Stimulated activated CD4-positive, alpha-beta T cell treated with anti-CD3 and anti-CD28 coated beads, Interleukin-4, amount 100 ng/mL, for 1 hour (primary cell): Measurements from ENCODE around the gene SPSB3.

ENCODE experiments used
- DNase-seq: peaks from one replicate; pipeline ENCODE4 v3.0.0-alpha.2; 2020

SPSB3 gene

DNA sequence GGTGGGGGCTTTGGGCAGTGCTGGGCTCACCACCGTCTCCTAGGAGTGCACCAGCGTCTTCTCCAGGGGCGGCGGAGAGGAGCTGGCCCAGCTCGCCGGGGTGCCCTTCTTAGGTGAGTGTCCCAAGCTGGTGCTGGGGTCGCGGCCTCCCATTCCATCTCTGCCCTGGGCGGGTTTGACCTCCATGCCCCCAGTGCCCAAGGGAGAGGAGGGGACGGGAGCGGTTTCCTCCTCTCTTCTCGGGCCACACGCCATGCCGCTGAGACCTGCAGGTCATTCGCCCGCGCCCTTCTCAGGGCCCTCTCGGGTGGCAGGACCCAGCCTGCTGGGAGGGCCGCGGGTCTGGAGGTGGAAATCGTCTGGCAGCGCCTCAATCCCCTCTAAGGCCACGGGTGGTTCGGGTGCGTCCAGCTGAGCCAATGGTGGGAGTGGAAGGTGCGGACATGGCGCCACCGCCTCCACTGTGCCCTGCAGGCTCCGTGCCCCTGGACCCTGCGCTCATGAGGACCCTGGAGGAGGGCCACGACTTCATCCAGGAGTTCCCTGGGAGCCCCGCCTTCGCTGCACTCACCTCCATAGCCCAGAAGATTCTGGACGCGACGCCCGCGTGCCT, 5.8 kb upstream of the SPSB3 start:
- DNase-seq, result peak; percentile 1

DNA sequence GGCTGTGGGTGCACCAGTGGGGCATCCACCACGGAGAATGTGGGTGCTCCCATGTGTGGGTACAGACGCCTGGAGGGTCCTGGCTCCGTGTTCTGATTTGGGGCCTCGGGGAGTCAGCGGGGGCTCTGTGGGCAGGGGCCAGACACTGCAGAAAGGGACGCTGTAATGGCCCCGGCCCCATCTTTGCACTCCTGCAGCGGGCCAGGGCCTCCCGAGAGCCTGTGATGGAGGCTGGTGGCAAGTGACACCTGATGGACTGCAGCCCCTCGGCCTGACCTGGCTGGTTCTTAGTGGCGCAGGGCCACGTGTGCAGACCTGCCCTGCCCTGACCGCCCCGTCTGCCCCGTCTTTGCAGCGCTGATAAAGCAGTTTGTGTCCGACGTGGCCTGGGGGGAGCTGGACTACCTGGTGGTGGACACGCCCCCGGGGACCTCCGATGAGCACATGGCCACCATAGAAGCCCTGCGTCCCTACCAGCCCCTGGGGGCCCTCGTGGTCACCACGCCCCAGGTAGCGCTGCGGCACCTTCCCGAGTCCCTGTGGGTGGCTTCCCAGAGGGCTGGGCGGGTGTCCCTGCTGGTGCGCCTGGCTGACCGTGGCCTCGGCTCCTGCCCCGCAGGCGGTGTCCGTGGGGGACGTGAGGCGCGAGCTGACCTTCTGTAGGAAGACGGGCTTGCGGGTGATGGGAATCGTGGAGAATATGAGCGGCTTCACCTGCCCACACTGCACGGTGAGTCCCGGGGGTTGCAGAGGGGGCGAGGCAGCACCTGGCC, 5.1 kb upstream of the SPSB3 start:
- DNase-seq, result peak; percentile 1

DNA sequence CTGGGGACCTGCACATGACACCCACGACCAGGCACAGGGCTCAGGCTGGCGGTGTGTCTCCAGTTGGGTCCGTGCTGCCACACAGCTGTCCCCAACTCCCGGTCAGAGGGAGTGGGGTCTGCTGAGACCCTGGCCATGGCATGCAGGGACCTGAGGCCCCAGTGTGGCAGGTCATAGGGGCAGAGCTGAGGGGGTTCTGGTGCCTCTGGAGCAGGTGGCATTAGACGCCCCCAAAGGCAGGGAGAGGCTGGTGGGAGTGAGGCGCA, 4.6 kb upstream of the SPSB3 start:
- no peak for DNase-seq

DNA sequence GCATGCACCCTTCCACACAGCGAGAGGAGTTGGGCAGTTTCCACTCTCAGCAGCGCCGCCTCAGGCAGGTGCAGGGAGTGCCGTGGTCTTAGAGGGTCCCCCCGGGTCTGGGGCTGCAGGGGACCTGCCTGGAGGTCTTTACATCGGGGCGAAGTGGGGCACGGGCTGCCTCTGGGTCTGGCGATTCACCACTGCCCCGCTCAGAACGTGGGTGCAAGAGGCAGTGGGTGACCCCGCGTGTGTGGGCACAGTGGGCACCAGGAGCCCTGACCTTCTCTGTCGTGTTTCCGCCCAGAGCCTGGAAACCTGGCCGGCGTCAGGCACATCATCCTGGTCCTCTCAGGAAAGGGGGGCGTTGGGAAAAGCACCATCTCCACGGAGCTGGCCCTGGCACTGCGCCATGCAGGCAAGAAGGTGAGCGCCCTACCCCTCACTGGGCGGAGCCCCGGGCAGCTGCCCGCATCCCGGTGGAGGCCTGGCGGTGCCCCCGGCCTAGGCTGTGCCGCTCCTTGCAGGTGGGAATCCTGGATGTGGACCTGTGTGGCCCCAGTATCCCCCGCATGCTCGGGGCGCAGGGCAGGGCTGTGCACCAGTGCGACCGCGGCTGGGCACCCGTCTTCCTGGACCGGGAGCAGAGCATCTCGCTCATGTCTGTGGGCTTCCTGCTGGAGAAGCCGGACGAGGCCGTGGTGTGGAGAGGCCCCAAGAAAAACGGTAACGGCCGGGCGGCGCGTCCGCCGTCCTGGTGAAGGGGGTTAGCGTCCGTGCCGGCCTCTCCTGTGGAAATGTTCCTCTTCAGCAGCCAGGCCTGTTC, 4.1 kb upstream of the SPSB3 start:
- DNase-seq, result no peak

DNA sequence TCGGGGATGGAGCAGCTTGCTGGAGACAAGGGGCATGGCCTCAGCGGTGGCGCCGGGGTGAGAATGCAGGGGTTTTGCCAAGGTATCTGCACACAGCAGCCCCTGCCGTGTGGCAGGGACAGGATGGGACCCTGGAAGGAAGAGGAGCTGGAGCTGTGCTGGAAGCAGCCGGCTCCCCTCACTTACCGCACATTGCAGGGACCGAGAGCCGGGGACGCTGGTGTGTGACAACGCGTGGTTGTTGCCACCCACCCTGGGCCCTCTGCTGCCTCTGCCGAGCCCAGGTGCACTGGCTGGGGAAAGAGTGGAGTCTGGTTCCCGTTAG, 3.4 kb upstream of the SPSB3 start:
- peak; percentile 1 for DNase-seq

DNA sequence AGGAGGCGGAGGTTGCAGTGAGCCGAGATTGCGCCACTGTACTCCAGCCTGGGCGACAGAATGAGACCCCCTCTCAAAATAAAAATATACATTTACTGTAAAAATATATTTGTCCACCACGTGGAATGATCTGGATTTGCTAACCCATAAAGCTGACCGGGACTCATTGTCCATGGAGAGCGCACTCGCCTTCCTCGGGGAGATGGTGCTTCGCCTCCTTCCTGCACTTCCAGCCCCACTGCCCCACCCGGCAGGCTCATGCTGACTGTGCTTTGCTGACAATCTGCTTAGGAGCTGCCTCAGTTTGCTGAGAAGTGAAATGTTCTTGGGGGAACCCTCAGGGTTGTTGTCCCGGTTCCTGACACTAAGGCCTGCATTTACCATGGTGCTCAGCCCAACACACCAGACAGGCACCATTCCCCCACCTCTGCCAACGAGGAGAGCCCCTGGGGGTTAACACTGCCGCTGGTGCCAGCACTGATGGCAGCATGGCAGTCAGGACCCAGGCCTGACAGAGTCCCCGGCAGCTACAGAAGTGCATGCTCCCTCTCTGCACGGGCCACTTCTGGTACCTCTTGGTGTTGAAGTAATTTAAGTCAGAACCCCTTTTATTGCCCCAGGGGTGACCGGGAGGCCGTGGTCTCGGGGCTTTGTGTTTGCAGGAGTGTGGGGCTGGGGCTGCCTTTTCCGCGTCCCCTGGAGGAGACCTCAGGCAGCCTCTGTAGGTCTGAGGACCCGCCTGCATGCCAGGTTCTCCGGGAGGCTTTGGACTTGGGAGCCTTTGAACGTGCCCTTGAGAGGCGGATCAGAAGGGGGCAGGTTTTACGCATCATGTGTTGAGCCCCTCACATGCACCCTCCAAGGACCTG, 2.8 kb upstream of the SPSB3 start:
- no peak for DNase-seq

DNA sequence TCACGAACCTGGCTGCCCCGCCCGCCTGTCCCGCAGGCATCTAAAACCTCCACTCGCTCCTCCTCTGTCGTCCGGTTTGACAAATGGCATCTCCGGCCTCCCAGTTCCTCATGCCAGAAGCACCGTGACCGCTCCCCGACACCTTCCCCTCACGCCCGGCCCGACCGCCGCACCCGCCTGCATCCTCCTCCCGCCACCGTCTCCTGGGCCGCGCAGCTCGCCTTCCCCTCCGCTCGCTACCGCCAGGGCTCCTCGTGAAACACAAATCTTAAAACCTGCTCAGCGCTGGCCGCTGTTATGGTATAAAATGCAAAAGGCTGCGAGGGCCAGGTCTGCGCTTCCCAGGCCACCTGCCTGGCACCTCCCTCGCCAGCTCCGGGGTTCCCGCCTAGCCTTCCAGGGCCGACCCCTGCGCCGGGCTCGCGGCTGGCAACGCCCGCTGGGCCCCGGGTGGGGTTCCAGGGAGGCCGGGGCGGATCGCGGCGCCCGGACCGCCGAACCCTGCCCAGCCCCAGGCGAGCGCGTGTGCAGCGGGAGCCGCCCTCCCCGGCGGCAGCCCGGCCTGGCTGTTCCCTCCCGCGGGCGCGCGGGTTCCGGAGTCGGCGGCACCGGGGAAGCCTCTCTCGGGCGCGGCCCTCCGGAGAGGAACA, 488 bp downstream of the SPSB3 start:
- DNase-seq, result peak; percentile 36

DNA sequence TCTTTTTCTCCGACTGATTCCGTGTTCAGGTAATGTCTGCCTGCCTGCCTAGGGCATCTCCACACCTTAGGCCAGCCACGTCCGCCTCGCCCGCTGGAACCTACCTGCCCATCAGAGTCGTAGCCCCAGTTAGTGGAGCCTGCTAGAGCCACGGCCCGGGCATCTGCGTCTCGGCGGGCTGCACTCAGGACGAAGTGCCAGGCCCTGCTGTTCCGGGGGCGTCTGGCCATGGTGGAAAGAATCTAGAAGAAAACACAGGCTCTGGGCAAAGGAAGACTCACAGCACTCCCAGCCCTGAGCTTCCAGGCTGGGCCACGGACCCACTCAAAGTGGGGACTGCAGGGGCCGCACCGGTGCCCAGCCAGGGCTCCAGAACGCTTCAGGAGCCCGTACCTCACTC, 1.1 kb downstream of the SPSB3 start:
- DNase-seq, result no peak

DNA sequence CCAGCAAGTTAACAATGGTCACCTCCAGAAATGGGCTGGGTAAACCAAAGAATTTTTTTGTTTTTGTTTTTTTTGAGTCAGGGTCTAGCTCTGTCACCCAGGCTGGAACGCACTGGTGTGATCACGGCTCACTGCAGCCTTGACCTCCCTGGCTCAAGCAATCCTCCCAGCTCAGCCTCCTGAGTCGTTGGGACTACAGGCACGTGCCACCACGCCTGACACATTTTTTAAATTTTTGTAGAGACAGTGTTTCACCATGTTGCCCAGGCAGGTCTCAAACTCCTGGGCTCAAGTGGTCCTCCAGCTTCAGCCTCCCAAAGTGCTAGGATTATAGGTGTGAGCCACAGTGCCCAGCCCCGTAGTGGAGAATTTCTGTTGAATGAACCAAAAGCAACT, 1.7 kb downstream of the SPSB3 start:
- no peak for DNase-seq

DNA sequence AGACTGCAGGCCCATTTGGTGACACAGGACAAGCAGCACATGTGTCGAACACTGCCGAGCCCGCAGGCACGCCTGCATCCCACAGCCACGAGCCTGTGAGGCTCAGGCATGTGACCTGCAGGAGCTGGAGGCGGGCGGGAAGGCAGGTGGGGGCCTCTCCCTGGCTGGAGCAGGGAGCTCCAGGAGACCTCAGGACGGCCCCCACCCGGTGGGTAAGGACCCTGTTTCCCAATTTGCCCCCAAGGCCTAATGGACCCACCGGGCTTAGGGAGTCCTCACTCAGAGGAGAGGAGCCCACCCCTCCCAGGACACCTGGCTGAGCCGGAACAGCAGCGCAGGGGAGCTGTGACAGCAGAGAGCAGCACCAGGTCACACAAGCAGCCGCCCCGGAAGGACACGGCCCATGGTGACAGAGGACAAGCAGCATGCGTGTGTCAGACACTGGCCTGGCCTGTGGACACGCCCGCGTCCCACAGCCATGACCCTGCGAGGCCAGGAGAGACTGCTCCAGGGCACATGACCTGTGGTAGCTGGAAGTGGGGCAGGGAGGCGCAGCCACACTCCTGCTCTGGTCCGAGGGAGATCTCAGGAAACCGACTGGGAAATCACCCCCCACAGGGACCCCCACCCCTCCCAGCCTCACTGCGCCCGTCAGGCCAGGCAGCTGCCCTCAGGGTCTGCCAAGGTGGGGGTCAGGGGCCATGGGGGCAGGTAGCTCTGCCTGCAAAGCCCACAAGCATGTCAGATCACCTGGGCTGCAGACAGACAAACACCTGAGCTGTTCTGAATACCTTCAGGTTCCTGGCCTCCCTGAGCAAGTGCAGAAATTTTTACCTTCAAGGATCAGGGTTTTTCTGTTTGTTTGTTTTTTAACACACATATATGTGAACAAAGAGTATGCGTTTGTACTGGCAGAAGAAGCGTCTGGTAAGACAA, 2.4 kb downstream of the SPSB3 start:
- DNase-seq, result no peak

DNA sequence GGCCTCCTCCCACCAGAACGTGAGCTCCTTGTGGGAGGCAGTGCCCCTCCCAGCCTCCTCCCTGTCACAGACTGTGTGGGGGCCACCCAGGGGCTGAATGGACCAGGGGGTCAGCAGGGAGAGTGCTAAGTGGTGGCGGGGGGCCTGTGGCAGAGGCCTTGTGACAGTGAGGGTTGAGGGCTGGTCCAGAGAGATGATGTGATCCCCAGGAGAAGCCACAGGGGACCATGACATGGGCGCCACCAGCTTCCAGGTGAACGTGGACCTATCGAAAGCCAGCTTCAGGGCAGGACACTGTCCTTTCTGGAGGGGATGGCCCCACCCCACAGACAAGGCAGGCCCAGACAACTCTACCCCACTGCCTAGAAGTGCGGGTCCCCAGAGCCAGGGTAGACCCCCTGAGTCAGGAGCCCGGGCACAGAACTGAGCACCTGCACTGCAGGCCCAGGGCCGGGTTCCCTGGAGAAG, 3.1 kb downstream of the SPSB3 start:
- no peak for DNase-seq

DNA sequence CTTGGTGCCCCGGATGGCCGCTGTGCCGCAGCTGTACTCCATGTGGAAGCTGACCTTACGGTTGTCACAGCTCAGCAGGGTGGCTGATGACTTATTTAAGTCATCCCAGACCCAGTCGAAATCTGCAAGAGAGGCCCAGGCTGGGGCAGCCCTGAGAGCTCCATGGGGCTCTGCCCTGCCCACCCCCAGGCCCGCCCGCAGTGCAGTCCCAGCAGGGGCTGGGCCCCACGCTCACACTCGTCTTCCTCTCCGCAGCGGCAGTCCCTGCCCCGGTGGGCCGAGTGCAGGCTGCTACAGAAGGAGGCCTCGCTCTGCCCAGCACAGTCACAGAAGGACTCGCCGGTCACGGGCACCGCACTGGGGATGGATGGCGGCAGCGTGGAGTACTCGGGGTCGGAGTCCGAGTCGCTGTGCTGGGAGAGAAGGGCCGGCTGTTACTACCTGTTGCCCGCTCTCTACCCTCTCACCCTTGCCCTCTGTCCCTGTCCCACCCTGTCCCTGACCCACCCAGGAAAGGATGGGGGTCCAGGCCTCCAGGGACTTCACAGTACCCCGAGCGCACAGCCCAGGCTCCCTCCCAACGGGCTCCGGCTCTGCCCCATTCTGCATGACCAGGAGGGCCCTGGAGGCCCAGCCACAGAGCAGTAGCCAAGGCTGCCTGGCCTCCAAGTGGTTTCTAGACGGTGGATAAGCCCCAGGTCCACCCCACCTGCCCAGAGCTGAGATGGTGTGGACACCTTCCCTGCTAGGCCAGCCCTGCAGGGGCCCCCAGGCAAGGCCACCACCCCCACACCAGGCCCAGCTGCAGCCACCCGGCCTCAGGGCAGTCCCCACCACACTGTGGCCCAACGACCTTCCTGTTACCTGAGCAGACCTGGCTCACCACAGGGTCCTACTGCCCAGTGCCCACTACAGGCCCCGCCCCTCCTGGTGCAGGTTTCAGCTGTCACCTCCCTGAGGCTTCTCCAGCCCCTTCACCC, 3.9 kb downstream of the SPSB3 start:
- no peak for DNase-seq

DNA sequence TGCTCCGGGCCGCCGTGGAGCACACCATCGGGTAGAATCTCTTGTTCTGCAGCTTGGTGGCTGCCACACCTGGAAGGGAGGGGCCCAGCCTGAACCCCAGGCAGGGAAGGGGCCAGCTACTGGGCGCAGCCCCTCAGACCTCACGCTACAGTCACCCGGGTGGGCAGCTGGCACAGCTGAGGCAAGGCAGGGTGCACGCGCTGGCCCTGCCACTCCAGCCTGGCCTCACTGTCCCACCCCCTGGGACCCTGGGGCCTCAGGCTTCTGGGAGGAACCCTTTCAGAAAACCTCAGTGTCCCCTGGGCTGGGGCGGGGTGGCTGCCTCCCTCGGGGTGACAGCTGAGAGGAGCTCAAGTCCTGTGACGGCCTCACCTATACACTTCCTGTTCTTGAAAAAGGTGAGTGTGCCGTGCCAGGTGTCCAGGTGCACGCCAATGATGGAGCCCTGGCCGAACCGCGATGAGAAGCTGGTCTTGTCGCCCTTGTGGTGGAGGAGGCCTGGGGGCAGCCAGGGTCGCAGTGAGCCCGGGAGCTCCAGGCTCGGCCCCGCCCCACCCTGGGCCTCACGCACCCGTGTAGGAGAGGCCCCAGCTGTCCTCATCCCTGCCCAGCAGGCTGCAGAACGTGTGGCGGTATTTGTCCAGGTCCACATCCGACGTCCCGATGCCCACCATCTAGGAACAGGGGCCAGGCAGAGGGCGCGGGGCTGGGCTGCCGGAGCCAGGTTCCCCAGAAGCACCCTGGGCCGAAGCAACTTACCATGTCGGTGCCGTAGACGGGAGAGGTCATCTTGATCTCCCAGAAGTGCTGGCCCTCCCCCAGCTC, 4.8 kb downstream of the SPSB3 start:
- no peak for DNase-seq

DNA sequence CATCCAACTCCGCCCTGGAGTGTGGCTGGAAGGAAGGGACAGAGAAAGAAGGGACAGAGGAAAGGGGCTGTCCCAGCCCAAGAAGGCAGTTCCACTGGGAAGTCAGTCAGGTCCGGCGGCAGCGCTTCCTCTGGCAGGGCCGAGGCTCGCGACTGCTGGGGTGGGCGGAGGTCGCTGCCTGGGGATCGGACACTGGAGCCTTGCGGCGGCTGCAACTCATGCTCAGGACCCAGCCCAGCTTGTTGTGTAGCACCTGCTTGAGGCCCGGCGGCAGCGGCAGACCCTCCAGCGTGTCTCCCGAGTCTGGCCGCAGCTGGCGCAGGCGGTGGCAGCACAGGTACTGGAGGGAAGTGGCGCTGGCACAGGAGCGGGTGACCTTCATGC, 5.4 kb downstream of the SPSB3 start:
- DNase-seq, result no peak

DNA sequence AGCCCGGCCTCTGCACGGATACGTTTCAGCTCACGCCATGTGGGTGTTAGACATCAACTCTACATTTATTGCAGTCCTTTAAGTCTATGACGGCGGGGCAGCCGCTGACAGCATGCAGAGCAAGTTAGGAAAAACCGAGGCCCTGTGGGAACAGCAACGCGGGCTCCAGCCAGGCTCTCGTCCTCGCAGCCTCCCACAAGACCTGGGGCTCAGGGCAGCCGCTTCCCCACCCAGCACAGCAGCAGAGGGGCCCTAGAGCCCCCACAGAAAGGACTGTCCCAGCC, 5.8 kb downstream of the SPSB3 start:
- no peak for DNase-seq

DNA sequence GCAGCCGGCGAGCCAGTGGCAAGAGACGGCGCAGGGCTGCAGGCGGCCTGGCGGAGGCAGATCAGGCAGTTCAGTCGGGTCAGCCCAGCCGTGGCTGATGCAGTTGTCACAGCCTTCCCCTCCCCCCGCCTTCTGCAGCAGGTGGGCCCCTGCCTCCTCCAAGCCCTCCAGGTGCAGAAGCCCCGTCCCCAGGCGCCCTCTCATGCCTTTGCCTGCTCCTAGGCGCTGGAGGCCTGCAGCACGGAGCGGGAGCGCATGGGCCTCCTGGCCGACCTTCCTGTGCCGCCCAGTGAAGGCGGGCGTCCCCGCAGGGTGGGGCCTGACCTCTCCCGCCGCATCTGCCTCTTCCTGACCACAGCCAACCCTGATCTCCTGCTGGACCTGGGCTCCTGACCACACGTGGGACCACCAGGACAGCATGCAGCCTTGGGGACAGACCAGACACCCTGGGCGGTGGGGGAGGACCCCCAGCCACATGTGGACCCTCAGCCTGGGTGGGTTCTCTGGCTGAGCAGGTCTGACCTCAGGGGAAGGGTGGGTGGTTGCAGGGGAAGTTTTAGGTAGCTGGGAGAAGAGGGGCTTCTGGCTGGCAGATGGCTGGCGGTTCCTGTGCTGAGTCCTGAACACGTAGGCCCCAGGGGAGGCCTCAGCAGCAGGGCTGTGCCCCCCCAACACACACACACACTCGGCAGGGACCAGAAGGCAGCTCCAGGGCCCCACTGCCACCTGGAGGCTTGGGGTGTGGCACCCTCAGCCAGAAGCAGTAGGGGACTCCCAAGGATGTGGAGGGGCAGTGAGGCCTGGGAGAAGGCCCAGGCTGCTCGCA, 6.3 kb downstream of the SPSB3 start:
- no peak for DNase-seq

DNA sequence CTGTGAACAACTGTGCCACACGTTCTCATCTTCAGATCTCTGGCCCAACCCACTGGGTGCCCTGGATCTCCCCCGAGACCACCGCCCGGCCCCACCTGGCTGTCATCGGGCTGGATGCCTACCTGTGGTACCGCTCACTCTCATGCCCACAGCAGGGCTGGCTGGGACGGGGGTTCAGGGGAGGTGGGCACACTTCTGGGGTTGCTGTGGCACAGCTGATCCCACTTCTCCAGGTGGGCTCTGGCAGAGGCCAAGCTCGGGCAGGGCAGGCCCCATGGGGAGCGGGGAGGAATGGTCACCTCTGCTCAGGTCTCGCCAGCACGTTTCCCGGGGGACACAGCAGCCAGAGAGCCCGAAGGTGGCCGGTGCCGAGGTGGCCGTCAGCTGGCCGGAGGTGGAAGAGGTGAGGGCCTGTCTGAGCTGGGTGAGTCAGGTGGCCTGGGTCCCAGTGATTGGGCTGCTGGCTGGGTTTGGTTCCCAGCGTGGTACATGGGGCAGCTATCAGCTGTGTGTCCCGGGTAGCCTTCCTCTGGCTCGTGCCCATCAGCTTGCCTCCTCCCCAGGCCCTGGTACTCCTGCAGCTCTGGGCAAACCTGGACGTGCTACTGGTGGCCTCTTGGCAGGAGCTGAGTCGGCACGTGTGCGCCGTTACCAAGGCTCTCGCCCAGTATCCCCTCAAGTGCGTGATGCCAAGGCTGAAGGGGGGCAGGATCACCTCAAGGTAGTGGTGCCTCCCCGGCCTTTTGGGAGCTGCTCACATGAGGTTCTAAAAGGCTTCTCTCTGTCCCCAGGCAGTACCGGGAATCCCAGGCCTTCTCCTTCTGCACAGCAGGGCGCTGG, 7.1 kb downstream of the SPSB3 start:
- no peak for DNase-seq

DNA sequence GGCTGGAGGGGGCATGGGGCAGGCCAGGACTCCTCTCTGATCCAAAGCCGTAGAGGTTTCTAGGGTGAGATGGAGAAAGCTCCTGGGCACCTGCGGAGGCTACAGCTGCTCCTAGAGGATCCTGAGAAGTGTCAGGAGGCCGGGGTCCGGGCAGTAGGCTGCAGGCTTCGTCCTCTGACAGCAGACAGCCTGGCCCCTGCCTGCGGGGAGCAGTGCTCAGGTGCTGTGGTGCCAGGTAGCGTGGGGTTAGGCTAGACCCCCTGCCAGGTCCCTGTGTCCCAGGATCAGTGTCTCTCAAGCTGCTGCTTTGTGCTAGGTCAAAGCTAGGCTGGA, 8.0 kb downstream of the SPSB3 start:
- no peak for DNase-seq
